ENCODE data around the gene HYAL1.
A peak's percentile ranks its signal among the peaks of the same experiment; 100 is the strongest.

The HYAL1 gene

GRCh38 chr3:50300681-50301254 lies 2.6 kb downstream of the HYAL1 start:
- ChIA-PET POLR2A (interaction anchor here (1.0 to 3.5 kb wide), 3 partner anchors 9 to 36 kb away, joined by 4 to 21 read pairs (median 5); partner anchors contain the start of gene TUSC2), CTCF (no interaction called here)

DNA sequence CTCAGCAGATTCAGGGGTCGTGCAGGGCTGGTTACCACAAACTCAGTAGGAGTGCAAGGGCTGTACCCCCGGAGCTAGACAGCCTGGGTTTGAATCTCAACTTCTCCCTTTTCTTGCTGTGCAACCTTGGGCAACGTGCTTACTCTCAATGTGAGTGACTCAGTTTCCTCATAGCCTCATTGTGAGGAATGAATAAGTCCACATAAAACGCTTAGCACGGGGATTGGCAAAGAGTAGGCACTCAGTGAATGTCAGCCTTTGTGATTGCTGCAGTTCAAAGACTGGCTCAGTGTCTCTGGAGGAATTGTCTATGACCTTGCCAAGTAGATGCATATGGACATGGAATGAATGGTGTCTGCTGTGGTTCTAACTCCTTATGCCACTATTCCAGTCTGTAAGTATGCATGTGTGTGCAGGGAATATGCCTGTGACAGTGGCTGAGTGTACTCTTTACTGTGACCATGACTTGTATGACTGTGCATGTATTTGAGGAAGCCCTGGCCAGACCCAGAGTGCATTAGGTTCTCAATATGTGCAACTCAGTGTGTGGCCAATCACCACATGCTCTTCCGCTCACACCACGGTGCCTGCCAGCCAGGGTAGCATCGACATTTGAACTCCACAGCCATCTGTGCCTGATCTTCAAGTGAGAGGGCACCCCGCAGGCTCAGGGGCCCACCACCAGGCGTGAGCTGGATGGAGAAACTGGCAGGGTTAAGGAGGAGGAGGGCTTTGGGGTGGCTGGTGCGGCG lies 3.3 kb downstream of the HYAL1 start:
- ChIA-PET CTCF (interaction anchor here (1.3 to 2.1 kb wide), 3 partner anchors 20 to 106 kb away, joined by 3 to 8 read pairs (median 4); no protein-coding TSS in a partner anchor), POLR2A (interaction anchor here (0.6 to 3.5 kb wide), 11 partner anchors 9 to 239 kb away, joined by 3 to 23 read pairs (median 4); partner anchors contain the start of gene TUSC2)
- no peak for DNase-seq (ENCODE audit: extremely low spot score)

More at GRCh38 chr3:50300681-50301254, 2.6 kb downstream of the HYAL1 start:
- TF ChIP-seq FOXM1 (IDR thresholded peaks at IDR 0.05; ENCODE audit: borderline replicate concordance) (no peak), ELF4 (IDR thresholded peaks at IDR 0.05) (no peak), SP1 (IDR thresholded peaks at IDR 0.05) (no peak), LEF1 (IDR thresholded peaks at IDR 0.05; ENCODE audit: borderline replicate concordance) (no peak), NFRKB (IDR thresholded peaks at IDR 0.05) (no peak), ZNF384 (IDR thresholded peaks at IDR 0.05) (no peak), SUZ12 (IDR thresholded peaks at IDR 0.05) (no peak), ARNT (IDR thresholded peaks at IDR 0.05) (no peak), HDGF (IDR thresholded peaks at IDR 0.05; ENCODE audit: borderline replicate concordance) (no peak), BHLHE40 (IDR thresholded peaks at IDR 0.05; ENCODE audit: borderline replicate concordance) (no peak), CTBP1 (IDR thresholded peaks at IDR 0.05; ENCODE audit: borderline replicate concordance) (no peak), FOXA1 (IDR thresholded peaks at IDR 0.05) (no peak), FOXK2 (IDR thresholded peaks at IDR 0.05) (no peak), L3MBTL2 (conservative IDR thresholded peaks at IDR 0.05) (no peak), TARDBP (IDR thresholded peaks at IDR 0.05) (no peak)
- TF ChIP-seq, protein P1, sequence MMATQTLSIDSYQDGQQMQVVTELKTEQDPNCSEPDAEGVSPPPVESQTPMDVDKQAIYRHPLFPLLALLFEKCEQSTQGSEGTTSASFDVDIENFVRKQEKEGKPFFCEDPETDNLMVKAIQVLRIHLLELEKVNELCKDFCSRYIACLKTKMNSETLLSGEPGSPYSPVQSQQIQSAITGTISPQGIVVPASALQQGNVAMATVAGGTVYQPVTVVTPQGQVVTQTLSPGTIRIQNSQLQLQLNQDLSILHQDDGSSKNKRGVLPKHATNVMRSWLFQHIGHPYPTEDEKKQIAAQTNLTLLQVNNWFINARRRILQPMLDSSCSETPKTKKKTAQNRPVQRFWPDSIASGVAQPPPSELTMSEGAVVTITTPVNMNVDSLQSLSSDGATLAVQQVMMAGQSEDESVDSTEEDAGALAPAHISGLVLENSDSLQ (IDR thresholded peaks at IDR 0.05), result no peak
- no peak for DNase-seq (ENCODE audit: extremely low spot score)

GRCh38 chr3:50299638-50299928 lies 3.8 kb downstream of the HYAL1 start:
- POLR2A ChIA-PET, result interaction anchor here (0.6 to 3.5 kb wide), 11 partner anchors 8 to 269 kb away, joined by 3 to 23 read pairs (median 4); partner anchors contain the start of genes HEMK1 and TUSC2
- TF ChIP-seq, protein P1 (IDR thresholded peaks at IDR 0.05), result peak; percentile 84
- TF ChIP-seq FOXA1 (IDR thresholded peaks at IDR 0.05), result no peak
- CTCF ChIA-PET, result interaction anchor here (0.7 to 2.1 kb wide), 5 partner anchors 21 to 105 kb away, joined by 3 to 8 read pairs (median 4); no protein-coding TSS in a partner anchor
- no peak for DNase-seq (ENCODE audit: extremely low spot score)

More for the DNA sequence above, 3.3 kb downstream of the HYAL1 start:
- TF ChIP-seq ZNF384 (IDR thresholded peaks at IDR 0.05) (no peak), L3MBTL2 (conservative IDR thresholded peaks at IDR 0.05) (peak; percentile 27), HDGF (IDR thresholded peaks at IDR 0.05; ENCODE audit: borderline replicate concordance) (peak; percentile 71; the same call in 1 of the 2 replicates)

GRCh38 chr3:50298836-50299637 lies 4.3 kb downstream of the HYAL1 start, which contains the start of the genes HYAL3 and NAA80:
TSS of gene HYAL3 (minus strand) at chr3:50299405. CDS start at chr3:50295602, 3,803 bp downstream.
TSS of gene NAA80 (minus strand) at chr3:50299405. CDS start at chr3:50297463, 1,942 bp downstream.
- peak; percentile 98 for DNase-seq (ENCODE audit: extremely low spot score)
- ChIA-PET POLR2A (interaction anchor here (0.6 to 3.5 kb wide), 11 partner anchors 15 to 270 kb away, joined by 3 to 23 read pairs (median 4); partner anchors contain the start of genes HEMK1 and TUSC2), CTCF (interaction anchor here (0.7 to 2.1 kb wide), 5 partner anchors 22 to 105 kb away, joined by 3 to 8 read pairs (median 4); no protein-coding TSS in a partner anchor)
- TF ChIP-seq HDGF (IDR thresholded peaks at IDR 0.05; ENCODE audit: borderline replicate concordance) (peak; percentile 91), L3MBTL2 (conservative IDR thresholded peaks at IDR 0.05) (peak; percentile 73; the same call in 1 of the 2 replicates), FOXM1 (IDR thresholded peaks at IDR 0.05; ENCODE audit: borderline replicate concordance) (no peak)

GRCh38 chr3:50297896-50298725 lies 5.3 kb downstream of the HYAL1 start:
- no peak for TF ChIP-seq ZNF384 (IDR thresholded peaks at IDR 0.05)
- no peak for TF ChIP-seq L3MBTL2 (conservative IDR thresholded peaks at IDR 0.05)
- TF ChIP-seq TARDBP (IDR thresholded peaks at IDR 0.05), result no peak
- TF ChIP-seq HDGF (IDR thresholded peaks at IDR 0.05; ENCODE audit: borderline replicate concordance), result no peak
- TF ChIP-seq CTBP1 (IDR thresholded peaks at IDR 0.05; ENCODE audit: borderline replicate concordance), result no peak
- TF ChIP-seq NFRKB (IDR thresholded peaks at IDR 0.05), result no peak
- no peak for TF ChIP-seq BHLHE40 (IDR thresholded peaks at IDR 0.05; ENCODE audit: borderline replicate concordance)
- TF ChIP-seq, protein P1 (IDR thresholded peaks at IDR 0.05), result no peak
- no peak for TF ChIP-seq FOXK2 (IDR thresholded peaks at IDR 0.05)
- no peak for TF ChIP-seq SUZ12 (IDR thresholded peaks at IDR 0.05)
- TF ChIP-seq LEF1 (IDR thresholded peaks at IDR 0.05; ENCODE audit: borderline replicate concordance), result no peak
- TF ChIP-seq ELF4 (IDR thresholded peaks at IDR 0.05), result no peak
- no peak for TF ChIP-seq ARNT (IDR thresholded peaks at IDR 0.05)
- no peak for TF ChIP-seq SP1 (IDR thresholded peaks at IDR 0.05)
- TF ChIP-seq FOXA1 (IDR thresholded peaks at IDR 0.05), result no peak
- no peak for TF ChIP-seq FOXM1 (IDR thresholded peaks at IDR 0.05; ENCODE audit: borderline replicate concordance)
- POLR2A ChIA-PET, result interaction anchor here (1.1 to 3.5 kb wide), 5 partner anchors 23 to 39 kb away, joined by 3 to 23 read pairs (median 11); partner anchors contain the start of gene TUSC2
- DNase-seq (ENCODE audit: extremely low spot score), result no peak
- CTCF ChIA-PET, result interaction anchor here (0.9 to 2.1 kb wide), 3 partner anchors 24 to 104 kb away, joined by 3 to 8 read pairs (median 3); no protein-coding TSS in a partner anchor

Data from HEK293T (cell line).